MCF 10A (cell line): ENCODE data around the gene NEK3. TPM values are rescaled to one million over a fixed set of nuclear protein-coding genes. Genes with fewer than 3 reads are reported as not detected.
A peak's percentile ranks its signal among the peaks of the same experiment; 100 is the strongest.
"Not testable (repeated sequence)": the region's sequence is repeated elsewhere in the genome, so short reads cannot be mapped to it uniquely, and the experiment has no call there.

Experiments
- BruUV-seq: library from RNA; stranded (reverse); fragments of 400-500 nt; replicated peaks from 2 replicates; lab custom pipeline; 2021; lab: Mats Ljungman, UMichigan
- CTCF ChIA-PET: fragments of 300-600 bp; sonication (Branson Sonifier 250); formaldehyde crosslinking; extraction: SDS; loops from one replicate; lab custom pipeline; 2021; ENCODE audit warnings: antibody characterized with exemption, inconsistent platforms; lab: Yijun Ruan, JAX
- POLR2A ChIA-PET: fragments of 300-600, 350-650 bp; sonication (Branson Sonifier 250); formaldehyde crosslinking; extraction: SDS; loops from one replicate; lab custom pipeline; 2020; ENCODE audit warnings: antibody characterized with exemption, inconsistent platforms; lab: Yijun Ruan, JAX
- DNase-seq: peaks from one replicate; pipeline ENCODE4 v3.0.0-alpha.2; 2018; ENCODE audit not compliant: unreplicated experiment
- H3K27ac Mint-ChIP-seq: one replicate; pipeline ENCODE4 v1.8.0; 2022; ENCODE audit warnings: mild to moderate bottlenecking, low read depth, mixed read lengths; ENCODE audit not compliant: unreplicated experiment
- H3K27me3 Mint-ChIP-seq: one replicate; pipeline ENCODE4 v1.8.0; 2022; ENCODE audit warnings: mixed read lengths; ENCODE audit not compliant: insufficient read depth, unreplicated experiment
- H3K36me3 Mint-ChIP-seq: one replicate; pipeline ENCODE4 v1.8.0; 2022; ENCODE audit warnings: mild to moderate bottlenecking, moderate library complexity, mixed read lengths; ENCODE audit not compliant: insufficient read depth, unreplicated experiment
- H3K4me1 Mint-ChIP-seq: one replicate; pipeline ENCODE4 v1.8.0; 2022; ENCODE audit warnings: mixed read lengths; ENCODE audit not compliant: insufficient read depth, unreplicated experiment
- H3K4me3 Mint-ChIP-seq: one replicate; pipeline ENCODE4 v1.8.0; 2022; ENCODE audit warnings: mild to moderate bottlenecking, moderate library complexity, mixed read lengths; ENCODE audit not compliant: unreplicated experiment
- H3K9me3 Mint-ChIP-seq: one replicate; pipeline ENCODE4 v1.8.0; 2022; ENCODE audit warnings: mixed read lengths; ENCODE audit not compliant: unreplicated experiment
- CTCF ChIP-seq: fragments of 200-600 bp; IDR thresholded peaks from one replicate; pipeline ENCODE4 v1.8.0; 2022; ENCODE audit warnings: antibody characterized with exemption, mild to moderate bottlenecking; ENCODE audit not compliant: unreplicated experiment
- intact Hi-C: fragments of 100-400 bp; cut with micrococcal nuclease; formaldehyde crosslinking; loops from 2 replicates; pipeline ENCODE4 v1.14.1; 2022
- total RNA-seq: library from RNA; stranded (reverse); gene quantifications from 2 replicates; pipeline ENCODE4 v1.2.3, GENCODE V29; 2022

Gene NEK3
- total RNA-seq, 1 experiment from 2014 or later = 23.7 TPM

- Mint-ChIP-seq H3K27me3 (no peaks in the 10 kb centered on the region), H3K27ac (no peak overlapping the region), H3K4me1 (peaks cover 7% of the 10 kb centered on the region), H3K4me3 (no peak overlapping the region), H3K9me3 (no peaks in the 10 kb centered on the region), H3K36me3 (no peaks in the 10 kb centered on the region)
- DNase-seq = peak; percentile 44
- no TSS peak for BruUV-seq
- ChIA-PET CTCF (interaction anchor here (0.6 to 2.1 kb wide), 7 partner anchors 11 to 294 kb away, joined by 3 to 11 read pairs (median 4); no protein-coding TSS in a partner anchor), POLR2A (interaction anchor here (0.6 to 1.0 kb wide), 5 partner anchors 54 to 311 kb away, joined by 3 read pairs; no protein-coding TSS in a partner anchor)
- intact Hi-C loops = no loop called here
- no peak for TF ChIP-seq CTCF
Measured at GRCh38 chr13:52104624-52105023, 54.8 kb downstream of the NEK3 start.

DNA sequence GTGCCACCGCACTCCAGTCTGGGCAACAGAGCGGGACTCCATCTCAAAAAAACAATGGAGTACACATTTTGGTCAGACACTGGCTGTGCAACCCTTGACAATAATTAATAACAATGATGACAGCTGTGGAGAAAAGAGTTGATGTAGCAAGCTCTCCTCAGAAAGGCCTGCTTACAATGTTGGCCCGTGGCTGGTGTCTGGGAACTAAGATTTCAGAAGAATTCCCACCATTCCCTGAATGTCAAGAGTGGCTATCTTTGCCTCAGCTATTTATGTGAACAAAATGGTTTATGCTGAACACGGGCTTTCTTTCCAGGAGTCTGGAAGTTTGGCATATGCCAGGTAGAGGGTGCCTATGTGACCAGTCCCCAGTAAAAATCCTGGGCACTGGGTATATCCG lies 56.0 kb downstream of the NEK3 start:
- H3K36me3 Mint-ChIP-seq = no peaks in the 10 kb centered on the region
- POLR2A ChIA-PET = interaction anchor here (0.6 to 1.0 kb wide), 2 partner anchors 31 to 121 kb away, joined by 3 to 5 read pairs; no protein-coding TSS in a partner anchor

DNA sequence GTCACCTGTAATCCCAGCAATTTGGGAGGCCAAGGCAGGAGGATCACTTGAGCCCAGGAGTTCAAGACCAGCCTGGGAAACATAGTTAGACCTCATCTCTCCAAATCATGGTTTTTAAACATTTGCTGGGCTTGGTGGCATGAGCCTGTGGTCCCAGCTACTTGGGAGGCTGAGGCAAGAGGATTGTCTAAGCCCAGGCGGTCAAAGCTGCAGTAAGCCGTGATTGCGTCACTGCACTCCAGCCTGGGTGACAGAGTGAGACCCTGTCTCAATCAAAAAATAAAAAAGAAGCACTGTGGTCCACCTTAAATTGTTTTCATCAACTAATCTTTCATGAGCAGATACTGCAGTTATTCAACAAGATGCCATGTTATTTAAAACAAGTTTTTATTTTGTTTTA lies 57.0 kb downstream of the NEK3 start:
- H3K27ac Mint-ChIP-seq, H3K4me3 Mint-ChIP-seq, intact Hi-C loops, H3K27me3 Mint-ChIP-seq, DNase-seq, H3K4me1 Mint-ChIP-seq, BruUV-seq, H3K9me3 Mint-ChIP-seq, H3K36me3 Mint-ChIP-seq: not testable (repeated sequence)
- CTCF ChIA-PET = interaction anchor here (0.5 kb wide), 1 partner anchor 25 kb away, joined by 3 read pairs; no protein-coding TSS in a partner anchor
- POLR2A ChIA-PET = interaction anchor here (0.7 to 1.0 kb wide), 2 partner anchors 30 to 206 kb away, joined by 3 to 5 read pairs; no protein-coding TSS in a partner anchor

More for the DNA sequence above, 56.0 kb downstream of the NEK3 start:
- Mint-ChIP-seq H3K27ac (no peak overlapping the region), H3K4me3 (no peak overlapping the region), H3K9me3 (no peaks in the 10 kb centered on the region), H3K27me3 (no peaks in the 10 kb centered on the region), H3K4me1 (peaks cover 7% of the 10 kb centered on the region)
- no peak for DNase-seq
- BruUV-seq = no TSS peak
- no peak for TF ChIP-seq CTCF
- CTCF ChIA-PET = interaction anchor here (0.7 to 1.4 kb wide), 6 partner anchors 10 to 208 kb away, joined by 3 to 7 read pairs (median 4); no protein-coding TSS in a partner anchor
- intact Hi-C loops = no loop called here

DNA sequence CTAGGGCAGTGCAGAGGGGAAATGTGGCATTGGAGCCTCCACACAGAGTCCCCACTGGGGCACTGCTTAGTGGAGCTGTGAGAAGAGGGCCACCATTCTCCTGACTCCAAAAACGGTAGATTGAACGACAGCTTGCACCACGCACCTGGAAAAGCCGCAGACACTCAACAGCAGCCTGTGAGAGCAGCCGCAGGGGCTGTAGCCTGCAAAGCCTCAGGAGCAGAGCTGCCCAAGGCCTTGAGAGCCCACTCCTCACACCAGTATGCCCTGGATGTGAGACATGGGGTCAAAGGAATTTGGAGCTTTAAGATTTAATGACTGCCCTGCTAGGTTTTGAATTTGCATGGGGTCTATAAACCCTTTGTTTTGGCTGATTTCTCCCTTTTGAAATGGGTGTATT lies 62.2 kb downstream of the NEK3 start:
- H3K27ac Mint-ChIP-seq = no peak overlapping the region
- no TSS peak for BruUV-seq
- no peak for DNase-seq
- no peaks in the 10 kb centered on the region for H3K4me1 Mint-ChIP-seq
- peaks cover 9% of the 10 kb centered on the region for H3K9me3 Mint-ChIP-seq
- ChIA-PET POLR2A (no interaction called here), CTCF (interaction anchor here (0.6 to 1.3 kb wide), 4 partner anchors 24 to 238 kb away, joined by 3 to 5 read pairs (median 4); no protein-coding TSS in a partner anchor)
- H3K4me3 Mint-ChIP-seq = no peak overlapping the region
- TF ChIP-seq CTCF = no peak
- intact Hi-C loops = no loop called here
- no peaks in the 10 kb centered on the region for H3K36me3 Mint-ChIP-seq
- H3K27me3 Mint-ChIP-seq = no peaks in the 10 kb centered on the region
